SK-N-DZ (cell line): ENCODE measurements around the gene PPP1R18.
A peak's percentile ranks its signal among the peaks of the same experiment; 100 is the strongest.
"Not testable (repeated sequence)": the region's sequence is repeated elsewhere in the genome, so short reads cannot be mapped to it uniquely, and the experiment has no call there.

ENCODE experiments used
- DNase-seq: peaks from one replicate; pipeline ENCODE4 v3.0.0-alpha.2; 2015; ENCODE audit warnings: low spot score

The PPP1R18 gene

GRCh38 chr6:30720738-30721197 lies 34.3 kb upstream of the PPP1R18 start:
- peak; percentile 70 for DNase-seq

- peak; percentile 98 for DNase-seq
Measured at GRCh38 chr6:30719791-30720737, 33.6 kb upstream of the PPP1R18 start, which contains the start of gene TUBB. TUBB (plus strand) TSS chr6:30720352; CDS start chr6:30720507, 155 bp downstream.

GRCh38 chr6:30719356-30719755 lies 32.9 kb upstream of the PPP1R18 start:
- DNase-seq = peak; percentile 22

GRCh38 chr6:30717845-30718720 lies 31.6 kb upstream of the PPP1R18 start:
- not testable (repeated sequence) for DNase-seq

- DNase-seq = peak; percentile 100
Measured at GRCh38 chr6:30717129-30717844, 30.8 kb upstream of the PPP1R18 start, which contains the start of gene MDC1. MDC1 (minus strand) TSS chr6:30717281; CDS start chr6:30715175, 2,106 bp downstream.

GRCh38 chr6:30716879-30717128 lies 30.4 kb upstream of the PPP1R18 start:
- DNase-seq = no peak

- no peak for DNase-seq
Measured at GRCh38 chr6:30714263-30714662, 27.8 kb upstream of the PPP1R18 start.

GRCh38 chr6:30712441-30712945 lies 26.0 kb upstream of the PPP1R18 start:
- no peak for DNase-seq

GRCh38 chr6:30711758-30712380 lies 25.4 kb upstream of the PPP1R18 start:
- DNase-seq = no peak

- no peak for DNase-seq
Measured at GRCh38 chr6:30709101-30709868, 22.8 kb upstream of the PPP1R18 start.

- DNase-seq = no peak
Measured at GRCh38 chr6:30707281-30707850, 20.9 kb upstream of the PPP1R18 start.

- no peak for DNase-seq
Measured at GRCh38 chr6:30705620-30706019, 19.2 kb upstream of the PPP1R18 start.

- DNase-seq = no peak
Measured at GRCh38 chr6:30703821-30704220, 17.4 kb upstream of the PPP1R18 start.

- DNase-seq = no peak
Measured at GRCh38 chr6:30703011-30703410, 16.6 kb upstream of the PPP1R18 start.

GRCh38 chr6:30700340-30700739 lies 13.9 kb upstream of the PPP1R18 start:
- no peak for DNase-seq

- DNase-seq = no peak
Measured at GRCh38 chr6:30696432-30696831, 10.0 kb upstream of the PPP1R18 start.

- no peak for DNase-seq
Measured at GRCh38 chr6:30691208-30691847, 4.9 kb upstream of the PPP1R18 start.

- DNase-seq = peak; percentile 90
Measured at GRCh38 chr6:30690403-30691207, 4.2 kb upstream of the PPP1R18 start, which contains the start of gene NRM. NRM (minus strand) TSS chr6:30690984; CDS start chr6:30690974, 10 bp downstream.
